ENCODE measurements around the gene C1QA. TPM values are rescaled to one million over a fixed set of nuclear protein-coding genes. Genes with fewer than 3 reads are reported as not detected.

The C1QA gene
- total RNA-seq, 1 experiment from 2014 or later, result not detected

- BruUV-seq (replicated peaks), result no TSS peak
- Histone ChIP-seq H3K4me3 (no peak within 1 kb of the TSS), H3K4me1 (replicated peaks; ENCODE audit: insufficient read depth) (peaks cover 13% of the 10 kb centered on the region), H3K27me3 (ENCODE audit: insufficient read depth, low read depth) (no peaks in the 10 kb centered on the region), H3K79me2 (ENCODE audit: low read depth) (no peaks in the 10 kb centered on the region), H3K9me2 (ENCODE audit: insufficient read depth) (no peaks in the 10 kb centered on the region), H3K9me3 (ENCODE audit: insufficient read depth, low read depth) (no peaks in the 10 kb centered on the region), H4K20me1 (ENCODE audit: insufficient read depth) (no peaks in the 10 kb centered on the region), H2AFZ (no peak within 1 kb of the TSS), H3K36me3 (ENCODE audit: low read depth) (no peaks in the 10 kb centered on the region), H3K27ac (no peak within 1 kb of the TSS), H3F3A (ENCODE audit: insufficient read depth, low read depth) (no peaks in the 10 kb centered on the region), H3K4me2 (no peak within 1 kb of the TSS)
- DNase-seq, result no peak
- ChIA-PET CTCF (no interaction called here), POLR2A (ENCODE audit: unreplicated experiment) (no interaction called here)
- intact Hi-C loops (cut with micrococcal nuclease; ENCODE audit: unreplicated experiment), result loop anchor here (5.0 to 10.0 kb wide), 3 partner anchors 101 to 1409 kb away; no protein-coding TSS in a partner anchor
- TF ChIP-seq CTCF (conservative IDR thresholded peaks at IDR 0.05), result no peak
- TF ChIP-seq EZH2 (IDR thresholded peaks at IDR 0.05; ENCODE audit: low read depth), result no peak
Measured at GRCh38 chr1:22643381-22643780, 7.0 kb downstream of the C1QA start, which contains the start of gene C1QC. Gene C1QC (plus strand): TSS chr1:22643633. CDS start chr1:22644024, 391 bp downstream.

DNA sequence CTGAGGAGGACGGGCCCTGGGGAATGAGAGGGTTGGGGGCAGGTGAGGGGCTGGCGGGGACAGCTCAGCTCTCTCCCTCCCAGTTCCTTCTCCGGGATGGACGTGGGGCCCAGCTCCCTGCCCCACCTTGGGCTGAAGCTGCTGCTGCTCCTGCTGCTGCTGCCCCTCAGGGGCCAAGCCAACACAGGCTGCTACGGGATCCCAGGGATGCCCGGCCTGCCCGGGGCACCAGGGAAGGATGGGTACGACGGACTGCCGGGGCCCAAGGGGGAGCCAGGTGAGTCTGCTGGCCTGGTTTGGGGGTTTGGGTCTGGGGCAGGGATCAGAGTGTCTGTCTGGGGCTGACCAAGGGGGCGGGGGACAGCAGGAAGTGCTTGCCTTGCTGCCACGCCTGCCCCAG is 7.5 kb downstream of the C1QA start:
- H3K4me2 ChIP-seq, result no peak overlapping the region
- POLR2A ChIA-PET (ENCODE audit: unreplicated experiment), result no interaction called here
- no peak overlapping the region for H2AFZ ChIP-seq
- no peak for DNase-seq
- no peaks in the 10 kb centered on the region for H3K79me2 ChIP-seq (ENCODE audit: low read depth)
- no peaks in the 10 kb centered on the region for H4K20me1 ChIP-seq (ENCODE audit: insufficient read depth)
- H3K27ac ChIP-seq, result no peak overlapping the region
- intact Hi-C loops (cut with micrococcal nuclease; ENCODE audit: unreplicated experiment), result loop anchor here (5.0 to 10.0 kb wide), 3 partner anchors 102 to 1409 kb away; no protein-coding TSS in a partner anchor
- no TSS peak for BruUV-seq (replicated peaks)
- CTCF ChIA-PET, result no interaction called here
- no peaks in the 10 kb centered on the region for H3K9me3 ChIP-seq (ENCODE audit: insufficient read depth, low read depth)
- H3K9me2 ChIP-seq (ENCODE audit: insufficient read depth), result no peaks in the 10 kb centered on the region
- no peaks in the 10 kb centered on the region for H3K36me3 ChIP-seq (ENCODE audit: low read depth)
- no peak overlapping the region for H3K4me3 ChIP-seq
- TF ChIP-seq EZH2 (IDR thresholded peaks at IDR 0.05; ENCODE audit: low read depth) (no peak), CTCF (conservative IDR thresholded peaks at IDR 0.05) (no peak)
- peaks cover 13% of the 10 kb centered on the region for H3K4me1 ChIP-seq (replicated peaks; ENCODE audit: insufficient read depth)
- no peaks in the 10 kb centered on the region for H3F3A ChIP-seq (ENCODE audit: insufficient read depth, low read depth)
- no peaks in the 10 kb centered on the region for H3K27me3 ChIP-seq (ENCODE audit: insufficient read depth, low read depth)

- DNase-seq, result no peak
- Histone ChIP-seq H3K27me3 (ENCODE audit: insufficient read depth, low read depth) (no peaks in the 10 kb centered on the region), H3K9me2 (ENCODE audit: insufficient read depth) (no peaks in the 10 kb centered on the region), H3K79me2 (ENCODE audit: low read depth) (no peaks in the 10 kb centered on the region), H3K4me3 (no peak overlapping the region), H3F3A (ENCODE audit: insufficient read depth, low read depth) (no peaks in the 10 kb centered on the region), H3K36me3 (ENCODE audit: low read depth) (no peaks in the 10 kb centered on the region), H3K27ac (peak overlapping the region; percentile 55; the same call in 1 of the 2 replicates), H2AFZ (no peak overlapping the region), H3K4me2 (peak overlapping the region; percentile 47), H4K20me1 (ENCODE audit: insufficient read depth) (no peaks in the 10 kb centered on the region), H3K4me1 (replicated peaks; ENCODE audit: insufficient read depth) (peaks cover 13% of the 10 kb centered on the region), H3K9me3 (ENCODE audit: insufficient read depth, low read depth) (no peaks in the 10 kb centered on the region)
- no TSS peak for BruUV-seq (replicated peaks)
- no peak for TF ChIP-seq CTCF (conservative IDR thresholded peaks at IDR 0.05)
- no peak for TF ChIP-seq EZH2 (IDR thresholded peaks at IDR 0.05; ENCODE audit: low read depth)
- ChIA-PET POLR2A (ENCODE audit: unreplicated experiment) (no interaction called here), CTCF (no interaction called here)
- intact Hi-C loops (cut with micrococcal nuclease; ENCODE audit: unreplicated experiment), result loop anchor here (10.0 kb wide), 2 partner anchors 511 to 1411 kb away; no protein-coding TSS in a partner anchor
Measured at GRCh38 chr1:22645931-22646330, 9.5 kb downstream of the C1QA start.
